NB4 (cell line): Measurements from ENCODE around the gene SLC18A2.

Source experiments
- POLR2A ChIP-seq: IDR thresholded peaks from 2 replicates; pipeline ENCODE4 v1.6.1; 2011; ENCODE audit warnings: mild to moderate bottlenecking; ENCODE audit not compliant: insufficient read length; ENCODE audit errors: extremely low read depth
- TF ChIP-seq, protein P1 (sequence below): IDR thresholded peaks from one replicate; pipeline ENCODE4 v1.5.1; 2012; ENCODE audit warnings: low read depth, low read length

DNA sequence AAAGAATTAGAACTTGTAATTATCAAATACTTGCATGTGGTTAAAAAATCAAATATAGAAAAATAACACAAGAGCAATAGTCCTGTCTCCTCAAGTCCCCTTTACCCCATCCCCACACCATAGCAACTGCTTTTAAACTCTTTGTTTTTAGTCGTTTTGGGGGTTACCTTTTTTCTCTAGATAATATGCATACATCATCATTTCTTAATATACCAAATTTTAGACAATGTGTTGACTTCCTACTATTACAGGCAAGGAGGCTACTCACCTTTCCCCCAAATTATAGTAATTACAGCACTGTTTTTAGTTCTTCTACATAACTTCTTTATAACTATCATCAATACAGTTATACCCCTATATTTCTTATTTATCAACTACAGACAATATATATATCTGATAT lies 57.3 kb downstream of the SLC18A2 start:
- TF ChIP-seq, protein P1, sequence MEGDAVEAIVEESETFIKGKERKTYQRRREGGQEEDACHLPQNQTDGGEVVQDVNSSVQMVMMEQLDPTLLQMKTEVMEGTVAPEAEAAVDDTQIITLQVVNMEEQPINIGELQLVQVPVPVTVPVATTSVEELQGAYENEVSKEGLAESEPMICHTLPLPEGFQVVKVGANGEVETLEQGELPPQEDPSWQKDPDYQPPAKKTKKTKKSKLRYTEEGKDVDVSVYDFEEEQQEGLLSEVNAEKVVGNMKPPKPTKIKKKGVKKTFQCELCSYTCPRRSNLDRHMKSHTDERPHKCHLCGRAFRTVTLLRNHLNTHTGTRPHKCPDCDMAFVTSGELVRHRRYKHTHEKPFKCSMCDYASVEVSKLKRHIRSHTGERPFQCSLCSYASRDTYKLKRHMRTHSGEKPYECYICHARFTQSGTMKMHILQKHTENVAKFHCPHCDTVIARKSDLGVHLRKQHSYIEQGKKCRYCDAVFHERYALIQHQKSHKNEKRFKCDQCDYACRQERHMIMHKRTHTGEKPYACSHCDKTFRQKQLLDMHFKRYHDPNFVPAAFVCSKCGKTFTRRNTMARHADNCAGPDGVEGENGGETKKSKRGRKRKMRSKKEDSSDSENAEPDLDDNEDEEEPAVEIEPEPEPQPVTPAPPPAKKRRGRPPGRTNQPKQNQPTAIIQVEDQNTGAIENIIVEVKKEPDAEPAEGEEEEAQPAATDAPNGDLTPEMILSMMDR, result no peak
- no peak for TF ChIP-seq POLR2A
